PFSK-1 (cell line): ENCODE measurements around the gene JUNB.

Experiments used
- FOXP2 ChIP-seq: optimal IDR thresholded peaks from 2 replicates; pipeline ENCODE3; 2011; ENCODE audit warnings: borderline replicate concordance, control low read depth, inconsistent platforms; ENCODE audit not compliant: insufficient read depth; ENCODE audit errors: extremely low read length, extremely low read depth
- POLR2AphosphoS5 ChIP-seq: IDR thresholded peaks from 2 replicates; pipeline ENCODE4 v1.6.1; 2012; ENCODE audit warnings: low read depth, mild to moderate bottlenecking, control low read depth, low read length, moderate library complexity
- SIN3A ChIP-seq: IDR thresholded peaks from 2 replicates; pipeline ENCODE4 v1.6.1; 2012; ENCODE audit warnings: mild to moderate bottlenecking, low read length, moderate library complexity, borderline replicate concordance; ENCODE audit not compliant: insufficient read depth
- TAF1 ChIP-seq: IDR thresholded peaks from 2 replicates; pipeline ENCODE4 v1.6.1; 2012; ENCODE audit warnings: low read length, control low read depth, borderline replicate concordance; ENCODE audit not compliant: insufficient read depth
- TF ChIP-seq, protein P1 (sequence below), 2 experiments: IDR thresholded peaks; 2 replicates each; pipeline versions ENCODE4 v1.6.1 to v1.8.0; 2011 to 2012; ENCODE audit warnings: low read depth in 2 of 2, low read length in 2 of 2, control low read depth in 1 of 2, inconsistent platforms in 1 of 2, mild to moderate bottlenecking in 1 of 2, moderate library complexity in 1 of 2; ENCODE audit not compliant: insufficient read depth in 1 of 2

DNA sequence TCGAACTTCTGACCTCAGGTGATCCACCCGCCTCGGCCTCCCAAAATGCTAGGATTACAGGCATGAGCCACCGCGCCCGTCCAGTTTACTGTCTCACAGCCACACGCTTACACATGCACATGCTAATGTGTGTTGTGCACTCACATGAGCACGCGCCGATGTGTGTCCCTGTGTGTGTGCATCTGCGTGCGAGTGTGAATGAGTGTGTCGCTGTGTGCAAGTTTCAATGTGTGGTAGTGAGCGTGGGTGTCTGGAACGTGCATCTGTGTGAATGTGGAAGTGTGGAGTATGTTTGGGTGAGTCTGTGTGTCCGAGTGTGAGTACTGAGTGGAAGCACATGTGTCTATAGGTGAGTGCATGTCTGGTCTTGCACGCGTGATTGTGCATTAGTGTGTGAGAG, 51.2 kb downstream of the JUNB start:
- TF ChIP-seq POLR2AphosphoS5 (no peak), FOXP2 (no peak), TAF1 (no peak), SIN3A (no peak)
- TF ChIP-seq, protein P1, sequence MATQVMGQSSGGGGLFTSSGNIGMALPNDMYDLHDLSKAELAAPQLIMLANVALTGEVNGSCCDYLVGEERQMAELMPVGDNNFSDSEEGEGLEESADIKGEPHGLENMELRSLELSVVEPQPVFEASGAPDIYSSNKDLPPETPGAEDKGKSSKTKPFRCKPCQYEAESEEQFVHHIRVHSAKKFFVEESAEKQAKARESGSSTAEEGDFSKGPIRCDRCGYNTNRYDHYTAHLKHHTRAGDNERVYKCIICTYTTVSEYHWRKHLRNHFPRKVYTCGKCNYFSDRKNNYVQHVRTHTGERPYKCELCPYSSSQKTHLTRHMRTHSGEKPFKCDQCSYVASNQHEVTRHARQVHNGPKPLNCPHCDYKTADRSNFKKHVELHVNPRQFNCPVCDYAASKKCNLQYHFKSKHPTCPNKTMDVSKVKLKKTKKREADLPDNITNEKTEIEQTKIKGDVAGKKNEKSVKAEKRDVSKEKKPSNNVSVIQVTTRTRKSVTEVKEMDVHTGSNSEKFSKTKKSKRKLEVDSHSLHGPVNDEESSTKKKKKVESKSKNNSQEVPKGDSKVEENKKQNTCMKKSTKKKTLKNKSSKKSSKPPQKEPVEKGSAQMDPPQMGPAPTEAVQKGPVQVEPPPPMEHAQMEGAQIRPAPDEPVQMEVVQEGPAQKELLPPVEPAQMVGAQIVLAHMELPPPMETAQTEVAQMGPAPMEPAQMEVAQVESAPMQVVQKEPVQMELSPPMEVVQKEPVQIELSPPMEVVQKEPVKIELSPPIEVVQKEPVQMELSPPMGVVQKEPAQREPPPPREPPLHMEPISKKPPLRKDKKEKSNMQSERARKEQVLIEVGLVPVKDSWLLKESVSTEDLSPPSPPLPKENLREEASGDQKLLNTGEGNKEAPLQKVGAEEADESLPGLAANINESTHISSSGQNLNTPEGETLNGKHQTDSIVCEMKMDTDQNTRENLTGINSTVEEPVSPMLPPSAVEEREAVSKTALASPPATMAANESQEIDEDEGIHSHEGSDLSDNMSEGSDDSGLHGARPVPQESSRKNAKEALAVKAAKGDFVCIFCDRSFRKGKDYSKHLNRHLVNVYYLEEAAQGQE (IDR thresholded peaks at IDR 0.05; ENCODE audit: insufficient read depth in 1 of 2, low read depth in 2 of 2, low read length in 2 of 2), result no peak
